Ishikawa (cell line): ENCODE data around the gene VCAN.

ENCODE experiments used
- CEBPB ChIP-seq: IDR thresholded peaks from 2 replicates; pipeline ENCODE4 v1.6.1; 2012
- CREB1 ChIP-seq: IDR thresholded peaks from 2 replicates; pipeline ENCODE4 v1.6.1; 2012; ENCODE audit warnings: low read depth
- EGR1 ChIP-seq: IDR thresholded peaks from 2 replicates; pipeline ENCODE4 v1.6.1; 2012
- EP300 ChIP-seq: IDR thresholded peaks from 2 replicates; pipeline ENCODE4 v1.6.1; 2012; ENCODE audit warnings: borderline replicate concordance
- FOXM1 ChIP-seq: IDR thresholded peaks from 2 replicates; pipeline ENCODE4 v1.6.1; 2012; ENCODE audit warnings: low read depth, borderline replicate concordance
- NFIC ChIP-seq: IDR thresholded peaks from 2 replicates; pipeline ENCODE4 v1.6.1; 2012
- RAD21 ChIP-seq: IDR thresholded peaks from 2 replicates; pipeline ENCODE4 v1.6.1; 2012; ENCODE audit warnings: low read depth
- TAF1 ChIP-seq: IDR thresholded peaks from 2 replicates; pipeline ENCODE4 v1.6.1; 2012; ENCODE audit warnings: low read depth, mild to moderate bottlenecking
- TCF12 ChIP-seq: IDR thresholded peaks from 2 replicates; pipeline ENCODE4 v1.6.1; 2012; ENCODE audit warnings: low read depth
- TEAD4 ChIP-seq: IDR thresholded peaks from 2 replicates; pipeline ENCODE4 v1.6.1; 2012
- YY1 ChIP-seq: IDR thresholded peaks from 2 replicates; pipeline ENCODE4 v1.6.1; 2012; ENCODE audit warnings: low read depth
- ZBTB7A ChIP-seq: IDR thresholded peaks from 2 replicates; pipeline ENCODE4 v1.6.1; 2012; ENCODE audit warnings: low read depth
- TF ChIP-seq, protein P1 (sequence below): IDR thresholded peaks from 2 replicates; pipeline ENCODE4 v1.6.1; 2012
- TF ChIP-seq, protein P2 (sequence below): IDR thresholded peaks from 2 replicates; pipeline ENCODE4 v1.6.1; 2012; ENCODE audit warnings: low read depth, mild to moderate bottlenecking
- TF ChIP-seq, protein P3 (sequence below): IDR thresholded peaks from 2 replicates; pipeline ENCODE4 v1.6.1; 2012

VCAN gene

GRCh38 chr5:83590966-83591365 lies 119.4 kb downstream of the VCAN start:
- TF ChIP-seq TAF1 (no peak), TEAD4 (no peak), CEBPB (no peak), FOXM1 (no peak), NFIC (no peak), ZBTB7A (no peak), CREB1 (no peak), EGR1 (no peak), TCF12 (no peak), YY1 (no peak), RAD21 (no peak), EP300 (no peak)
- TF ChIP-seq, protein P1, sequence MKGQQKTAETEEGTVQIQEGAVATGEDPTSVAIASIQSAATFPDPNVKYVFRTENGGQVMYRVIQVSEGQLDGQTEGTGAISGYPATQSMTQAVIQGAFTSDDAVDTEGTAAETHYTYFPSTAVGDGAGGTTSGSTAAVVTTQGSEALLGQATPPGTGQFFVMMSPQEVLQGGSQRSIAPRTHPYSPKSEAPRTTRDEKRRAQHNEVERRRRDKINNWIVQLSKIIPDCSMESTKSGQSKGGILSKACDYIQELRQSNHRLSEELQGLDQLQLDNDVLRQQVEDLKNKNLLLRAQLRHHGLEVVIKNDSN = no peak
- TF ChIP-seq, protein P2, sequence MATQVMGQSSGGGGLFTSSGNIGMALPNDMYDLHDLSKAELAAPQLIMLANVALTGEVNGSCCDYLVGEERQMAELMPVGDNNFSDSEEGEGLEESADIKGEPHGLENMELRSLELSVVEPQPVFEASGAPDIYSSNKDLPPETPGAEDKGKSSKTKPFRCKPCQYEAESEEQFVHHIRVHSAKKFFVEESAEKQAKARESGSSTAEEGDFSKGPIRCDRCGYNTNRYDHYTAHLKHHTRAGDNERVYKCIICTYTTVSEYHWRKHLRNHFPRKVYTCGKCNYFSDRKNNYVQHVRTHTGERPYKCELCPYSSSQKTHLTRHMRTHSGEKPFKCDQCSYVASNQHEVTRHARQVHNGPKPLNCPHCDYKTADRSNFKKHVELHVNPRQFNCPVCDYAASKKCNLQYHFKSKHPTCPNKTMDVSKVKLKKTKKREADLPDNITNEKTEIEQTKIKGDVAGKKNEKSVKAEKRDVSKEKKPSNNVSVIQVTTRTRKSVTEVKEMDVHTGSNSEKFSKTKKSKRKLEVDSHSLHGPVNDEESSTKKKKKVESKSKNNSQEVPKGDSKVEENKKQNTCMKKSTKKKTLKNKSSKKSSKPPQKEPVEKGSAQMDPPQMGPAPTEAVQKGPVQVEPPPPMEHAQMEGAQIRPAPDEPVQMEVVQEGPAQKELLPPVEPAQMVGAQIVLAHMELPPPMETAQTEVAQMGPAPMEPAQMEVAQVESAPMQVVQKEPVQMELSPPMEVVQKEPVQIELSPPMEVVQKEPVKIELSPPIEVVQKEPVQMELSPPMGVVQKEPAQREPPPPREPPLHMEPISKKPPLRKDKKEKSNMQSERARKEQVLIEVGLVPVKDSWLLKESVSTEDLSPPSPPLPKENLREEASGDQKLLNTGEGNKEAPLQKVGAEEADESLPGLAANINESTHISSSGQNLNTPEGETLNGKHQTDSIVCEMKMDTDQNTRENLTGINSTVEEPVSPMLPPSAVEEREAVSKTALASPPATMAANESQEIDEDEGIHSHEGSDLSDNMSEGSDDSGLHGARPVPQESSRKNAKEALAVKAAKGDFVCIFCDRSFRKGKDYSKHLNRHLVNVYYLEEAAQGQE = no peak
- TF ChIP-seq, protein P3, sequence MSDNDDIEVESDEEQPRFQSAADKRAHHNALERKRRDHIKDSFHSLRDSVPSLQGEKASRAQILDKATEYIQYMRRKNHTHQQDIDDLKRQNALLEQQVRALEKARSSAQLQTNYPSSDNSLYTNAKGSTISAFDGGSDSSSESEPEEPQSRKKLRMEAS = no peak

DNA sequence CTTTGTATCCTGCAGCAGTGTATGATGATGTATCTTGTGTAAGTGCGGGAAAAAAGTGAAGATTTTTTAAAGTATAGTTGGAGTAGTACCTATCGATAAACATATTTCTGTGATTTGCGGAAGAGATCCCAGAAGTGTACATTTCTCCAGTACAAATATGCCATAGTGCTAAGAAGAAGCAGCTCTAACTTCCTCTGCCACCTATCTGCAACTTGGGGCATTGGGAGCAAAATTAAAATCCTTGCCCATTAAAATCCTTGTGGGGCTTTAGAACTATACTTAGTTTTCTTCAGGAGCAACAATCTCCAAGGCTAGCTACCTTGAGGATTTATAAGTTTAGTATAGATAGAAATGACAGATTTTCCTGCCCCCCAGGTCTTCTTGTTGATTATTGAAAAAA lies 123.7 kb downstream of the VCAN start:
- TF ChIP-seq, protein P3 = no peak

GRCh38 chr5:83608122-83608521 lies 136.6 kb downstream of the VCAN start:
- TF ChIP-seq TCF12 (no peak), NFIC (no peak), ZBTB7A (no peak), RAD21 (peak; percentile 42; the same call in 1 of the 2 replicates)
- TF ChIP-seq, protein P1 = no peak

DNA sequence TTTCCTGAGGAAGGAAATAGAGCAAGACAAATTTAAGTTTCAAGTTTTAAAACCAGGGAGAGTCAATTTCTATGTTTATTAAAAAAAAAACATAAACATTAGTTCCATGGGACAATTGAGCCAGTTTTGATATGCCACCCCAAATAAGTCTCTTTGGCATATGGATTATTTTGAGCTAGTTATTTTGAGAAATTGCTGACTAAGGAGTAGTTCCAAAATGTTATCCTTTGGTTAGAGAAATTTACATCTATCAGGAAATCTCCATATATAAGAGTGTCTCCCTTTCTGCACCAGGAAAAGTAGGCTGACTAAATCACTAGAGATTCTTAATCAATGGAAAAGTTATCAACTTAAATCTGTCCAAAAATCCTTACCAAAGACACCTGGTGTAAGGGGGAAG lies 143.3 kb downstream of the VCAN start:
- TF ChIP-seq CREB1 = no peak
- TF ChIP-seq TCF12 = no peak
- no peak for TF ChIP-seq ZBTB7A
- TF ChIP-seq, protein P1 = no peak
- TF ChIP-seq EP300 = no peak
- no peak for TF ChIP-seq TAF1
- TF ChIP-seq FOXM1 = no peak
- no peak for TF ChIP-seq TEAD4
- TF ChIP-seq RAD21 = no peak
- TF ChIP-seq EGR1 = no peak
- no peak for TF ChIP-seq YY1
- no peak for TF ChIP-seq CEBPB
- TF ChIP-seq, protein P3 = no peak
- no peak for TF ChIP-seq NFIC
- TF ChIP-seq, protein P2 = no peak

DNA sequence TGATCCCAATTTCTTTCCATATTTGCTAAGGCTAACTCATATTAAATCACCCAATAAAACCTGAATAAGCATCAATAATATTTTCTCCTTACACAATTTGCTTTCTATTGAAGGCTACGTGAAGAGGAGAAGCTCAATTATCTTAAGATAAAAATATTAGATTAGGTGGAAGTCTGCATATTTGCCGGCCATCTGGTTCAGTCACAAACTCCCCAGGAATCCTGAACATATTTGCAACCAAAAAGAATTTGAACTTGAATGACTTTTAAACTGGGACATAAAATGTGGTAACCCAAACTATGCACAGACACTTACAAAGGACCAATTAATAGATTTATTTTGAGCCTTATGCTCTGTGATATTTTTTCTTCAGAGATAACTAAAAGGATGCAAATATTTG lies 156.8 kb downstream of the VCAN start:
- TF ChIP-seq, protein P1 = no peak
